Measurements from ENCODE around the gene SMR3A.

DNA sequence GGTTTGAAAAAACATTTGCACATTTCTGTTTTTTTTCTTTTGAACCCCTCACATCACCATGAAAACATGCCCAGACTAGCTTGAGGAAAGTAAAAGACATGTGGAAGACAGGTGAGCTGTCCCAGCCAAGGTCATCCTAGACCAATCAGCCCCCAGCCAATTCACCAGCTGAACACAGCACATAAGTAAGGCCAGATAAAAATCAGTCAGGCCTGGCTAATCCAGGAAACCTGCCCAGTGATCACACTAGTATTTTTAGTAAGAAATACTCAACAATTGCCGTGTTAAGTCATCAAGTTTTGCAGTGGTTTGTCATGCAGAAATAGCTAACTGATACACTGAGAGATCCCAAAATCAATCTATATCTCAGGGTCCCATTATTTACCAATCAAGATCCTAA is 4.4 kb upstream of the SMR3A start:
- no peak for TF ChIP-seq EZH2 (IDR thresholded peaks at IDR 0.05)
- TF ChIP-seq POLR2AphosphoS5 (IDR thresholded peaks at IDR 0.05; ENCODE audit: borderline replicate concordance, low read depth, low read length): no peak

All from SK-N-MC (cell line).